ENCODE results near the gene NAV2.

NAV2 gene

DNA sequence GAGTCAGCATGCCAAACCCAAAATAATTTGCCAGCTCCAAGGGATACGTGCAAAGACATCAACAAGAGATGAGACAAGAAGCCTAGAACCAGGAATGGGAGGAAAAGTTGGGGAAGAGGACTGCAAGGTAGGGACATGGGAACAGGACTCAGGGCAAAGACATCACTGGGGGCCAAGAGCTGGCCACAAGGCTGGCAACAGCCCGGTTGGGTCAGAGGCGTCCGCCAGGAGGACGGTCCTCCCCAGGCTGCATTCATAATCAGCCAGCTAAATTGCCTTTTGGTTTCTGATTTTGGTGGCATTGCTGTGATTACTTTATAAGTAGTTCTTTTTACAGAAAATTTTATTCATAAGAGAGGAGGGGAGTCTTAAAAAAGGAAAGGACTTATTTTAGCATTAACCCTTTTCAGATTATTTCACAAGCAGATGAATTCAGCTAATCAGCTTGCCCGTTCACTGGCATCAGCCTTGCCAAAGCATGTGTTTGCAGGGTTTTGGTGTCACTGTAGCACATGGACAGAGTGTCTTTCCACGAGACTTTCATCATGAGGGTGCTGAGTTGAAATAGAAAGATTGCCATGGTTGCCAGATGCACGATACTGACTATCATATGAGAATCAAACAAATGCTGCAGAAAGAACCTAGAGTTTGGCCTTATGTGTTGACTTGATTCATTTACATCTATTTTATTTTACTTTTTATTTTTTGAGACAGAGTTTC lies 23.2 kb upstream of the NAV2 start:
- DNase-seq = no peak

DNA sequence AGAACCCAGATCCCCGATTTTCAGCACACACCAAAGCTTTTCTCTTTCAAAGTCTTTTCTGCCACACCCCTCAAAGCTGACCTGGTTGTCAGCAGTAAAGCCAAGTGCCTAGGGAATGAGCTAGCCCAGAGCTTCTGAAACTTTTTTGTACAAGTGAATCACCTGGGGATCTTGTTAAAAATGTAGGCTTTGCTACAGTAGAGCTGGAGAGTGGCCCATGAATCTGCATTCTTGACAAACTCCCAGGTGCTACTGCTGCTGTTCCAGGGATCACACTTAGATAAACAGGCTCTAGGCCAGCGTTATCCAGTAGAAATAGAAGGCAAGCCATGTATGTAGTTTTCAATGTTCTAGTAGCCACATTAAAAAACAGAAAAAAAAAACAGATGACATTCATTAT lies 21.8 kb upstream of the NAV2 start:
- no peak for DNase-seq

- DNase-seq = no peak
Observed at GRCh38 chr11:19691815-19692500, 20.7 kb upstream of the NAV2 start.

DNA sequence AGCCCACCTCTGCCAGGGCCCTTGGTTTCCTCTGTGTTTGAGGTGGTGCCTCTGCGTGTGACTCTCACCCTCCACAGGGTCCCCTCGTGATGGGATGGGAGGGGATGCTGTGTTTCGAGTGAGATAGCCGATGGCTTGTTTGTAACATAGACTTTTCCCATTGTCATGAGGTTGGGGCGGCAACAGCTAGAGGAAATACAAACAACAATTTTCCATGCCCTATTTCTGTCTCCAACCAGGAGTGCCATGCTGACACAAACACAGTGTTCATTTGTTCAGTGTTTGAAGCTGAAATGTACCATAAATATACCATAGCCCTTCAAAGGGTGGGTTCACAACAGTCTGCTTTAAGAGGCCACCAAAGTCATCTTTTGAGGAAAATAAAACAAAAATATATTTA lies 19.5 kb upstream of the NAV2 start:
- DNase-seq = no peak

- DNase-seq = no peak
Observed at GRCh38 chr11:19694796-19695345, 17.8 kb upstream of the NAV2 start.

- no peak for DNase-seq
Observed at GRCh38 chr11:19696073-19696472, 16.6 kb upstream of the NAV2 start.

DNA sequence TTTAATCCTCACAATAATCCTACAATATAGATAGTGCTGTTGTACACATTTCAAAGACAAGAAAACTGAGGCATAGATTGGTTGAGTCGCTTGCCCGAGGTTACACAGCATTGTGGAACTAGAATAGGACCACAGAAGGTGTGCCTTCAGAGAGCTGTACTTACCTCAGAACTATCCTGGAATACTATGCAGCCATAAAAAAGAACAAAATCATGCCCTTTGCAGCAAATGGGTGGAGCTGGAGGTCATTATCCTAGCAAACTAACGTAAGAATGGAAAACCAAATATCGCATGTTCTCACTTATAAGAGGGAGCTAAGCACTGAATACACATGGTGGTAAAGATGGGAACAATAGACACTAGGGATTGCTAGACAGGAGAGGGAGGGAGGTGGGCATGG lies 15.7 kb upstream of the NAV2 start:
- DNase-seq = no peak

DNA sequence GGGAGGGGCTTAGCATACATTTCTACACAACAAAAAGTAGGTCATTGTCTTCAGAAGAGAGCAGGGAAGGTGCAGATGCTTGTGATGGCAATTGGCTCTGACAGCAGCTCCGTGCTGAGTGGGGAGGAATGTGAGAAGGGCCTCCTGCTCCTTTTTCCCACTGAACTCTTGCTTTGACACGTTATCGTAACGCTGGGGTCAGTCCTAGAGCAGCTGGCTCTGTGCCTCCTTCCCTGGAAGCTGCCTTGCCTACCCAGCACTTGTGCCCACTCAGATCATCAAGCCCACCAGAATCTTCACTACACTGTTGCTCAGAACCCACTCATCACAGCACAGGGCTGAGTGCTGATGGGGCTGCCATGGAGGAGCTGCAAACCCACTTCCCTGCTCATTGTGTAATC lies 14.9 kb upstream of the NAV2 start:
- no peak for DNase-seq

GRCh38 chr11:19698493-19699292 lies 13.9 kb upstream of the NAV2 start:
- DNase-seq = no peak

GRCh38 chr11:19701421-19701820 lies 11.2 kb upstream of the NAV2 start:
- DNase-seq = no peak

DNA sequence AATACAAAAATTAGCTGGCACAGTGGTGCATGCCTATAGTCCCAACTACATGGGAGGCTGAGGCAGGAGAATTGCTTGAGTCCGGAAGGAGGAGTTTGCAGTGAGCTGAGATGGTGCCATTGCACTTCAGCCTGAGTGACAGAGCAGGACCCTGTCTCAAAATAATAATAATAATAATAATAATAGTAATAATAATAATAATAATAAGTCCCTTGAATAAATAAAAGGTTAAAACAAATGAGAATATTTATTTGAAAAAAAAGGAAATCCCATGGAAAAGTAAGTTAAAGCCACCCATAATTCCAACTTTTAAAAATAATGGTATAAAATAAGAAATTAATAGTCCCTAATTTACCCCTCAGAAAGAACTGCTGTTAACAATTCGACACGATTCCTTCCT lies 10.0 kb upstream of the NAV2 start:
- DNase-seq = no peak

GRCh38 chr11:19703211-19703610 lies 9.4 kb upstream of the NAV2 start:
- no peak for DNase-seq

DNA sequence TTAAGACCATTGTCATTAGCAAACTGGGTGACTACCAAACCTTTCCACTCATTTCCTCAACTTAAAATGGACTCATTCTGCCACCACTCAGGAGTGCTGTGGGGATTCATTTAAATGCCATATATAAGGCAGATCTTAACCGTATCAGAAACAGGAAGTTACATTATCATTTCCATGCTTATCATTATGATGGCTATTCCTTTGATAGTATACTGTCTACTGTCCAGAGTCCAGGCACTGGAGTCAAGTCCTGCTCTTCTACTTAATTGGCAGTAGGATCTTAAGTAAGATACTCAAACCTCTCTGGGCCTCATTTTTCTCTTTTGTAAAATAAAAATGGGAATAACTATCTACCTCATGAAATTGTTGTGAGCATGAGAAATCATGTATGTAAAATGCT lies 8.4 kb upstream of the NAV2 start:
- DNase-seq = no peak

DNA sequence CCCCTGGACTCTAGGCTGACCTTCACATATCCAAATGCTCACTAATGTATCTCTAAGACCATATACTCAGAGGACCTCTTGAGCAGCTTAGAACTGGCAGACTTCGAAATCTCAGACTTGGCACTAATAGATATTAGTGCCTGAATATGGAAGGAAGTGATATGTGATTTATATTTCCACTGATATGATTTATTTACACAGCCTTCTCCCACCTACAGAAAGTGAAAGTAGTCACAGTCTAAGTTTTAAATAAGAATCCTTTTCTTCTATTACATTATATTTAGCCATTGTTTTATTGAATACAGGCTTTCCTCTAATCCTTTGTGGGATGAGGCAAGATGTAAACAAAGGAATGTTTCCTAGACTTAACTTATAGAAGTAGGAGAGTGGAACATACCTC lies 6.7 kb upstream of the NAV2 start:
- no peak for DNase-seq

DNA sequence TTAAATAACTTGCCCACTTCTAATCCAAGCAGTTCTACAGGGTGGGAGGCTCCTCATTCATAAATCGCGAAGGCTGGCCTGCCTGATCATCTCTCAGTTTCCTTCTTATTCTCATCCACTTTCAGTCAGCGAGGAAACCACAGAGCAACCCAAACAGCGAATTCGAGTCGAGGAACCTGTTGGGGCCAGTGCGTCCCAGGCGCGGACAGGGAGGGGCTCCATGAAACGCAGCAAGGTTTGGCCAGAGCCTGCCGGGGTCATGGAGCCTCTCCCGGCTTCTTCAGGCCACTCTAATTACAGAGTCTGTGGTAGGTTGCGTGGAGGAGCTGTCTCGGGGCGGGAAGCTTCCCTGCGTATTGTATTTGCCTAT lies 741 bp upstream of the NAV2 start:
- peak; percentile 43 for DNase-seq

- DNase-seq = no peak
Observed at GRCh38 chr11:19713196-19714021, 772 bp downstream of the NAV2 start.

GRCh38 chr11:19714022-19714386 lies 1.4 kb downstream of the NAV2 start:
- no peak for DNase-seq

DNA sequence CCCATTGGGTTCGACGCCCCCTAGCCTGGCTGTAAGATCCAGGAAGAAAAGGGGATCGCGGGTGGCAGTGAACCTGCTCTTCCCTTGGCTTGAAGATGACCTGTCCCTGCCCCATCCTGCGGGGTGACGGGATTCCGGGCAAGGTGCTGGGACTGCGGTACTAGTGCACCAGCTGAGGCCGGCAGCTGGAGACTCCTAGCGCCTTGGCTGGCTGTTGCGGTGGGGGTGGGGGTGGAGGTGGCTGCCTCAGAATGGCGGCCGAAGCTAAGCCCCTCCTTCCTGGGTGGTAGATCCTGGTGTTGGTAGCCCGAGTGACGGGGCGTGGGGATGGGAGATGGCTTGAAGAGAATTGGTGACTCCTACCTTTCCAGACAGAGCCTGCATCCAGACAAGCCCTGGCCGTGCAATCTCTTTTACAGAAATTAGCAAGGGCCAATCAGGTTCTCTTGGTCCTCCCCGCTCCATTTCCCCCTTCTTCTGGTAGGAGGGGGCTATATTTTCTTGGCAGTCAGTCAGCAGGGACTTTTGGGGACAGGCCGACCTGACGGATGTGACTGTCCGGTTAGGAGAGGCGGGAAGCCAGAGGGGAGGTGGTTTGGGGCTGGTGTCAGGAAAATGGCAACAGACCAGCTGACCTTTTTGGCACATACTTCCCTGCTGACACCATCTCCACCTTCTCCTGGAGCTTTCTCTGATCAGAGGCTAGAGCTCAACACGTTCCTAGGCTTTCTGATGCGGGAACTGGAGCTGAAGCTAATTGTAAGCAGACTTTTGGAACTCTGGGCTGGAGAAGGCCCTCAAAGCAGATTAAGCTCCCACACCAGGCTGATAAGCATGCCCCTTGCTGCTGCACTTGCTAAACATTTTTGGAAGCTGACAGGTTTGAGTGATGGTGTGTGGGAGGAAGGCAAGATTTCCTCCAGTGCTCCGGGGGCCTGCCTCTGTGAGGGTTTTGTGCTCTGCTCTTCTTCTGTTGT lies 2.0 kb downstream of the NAV2 start:
- peak; percentile 63 for DNase-seq

- DNase-seq = no peak
Observed at GRCh38 chr11:19715373-19715772, 2.7 kb downstream of the NAV2 start.

- DNase-seq = no peak
Observed at GRCh38 chr11:19718051-19718450, 5.4 kb downstream of the NAV2 start.

DNA sequence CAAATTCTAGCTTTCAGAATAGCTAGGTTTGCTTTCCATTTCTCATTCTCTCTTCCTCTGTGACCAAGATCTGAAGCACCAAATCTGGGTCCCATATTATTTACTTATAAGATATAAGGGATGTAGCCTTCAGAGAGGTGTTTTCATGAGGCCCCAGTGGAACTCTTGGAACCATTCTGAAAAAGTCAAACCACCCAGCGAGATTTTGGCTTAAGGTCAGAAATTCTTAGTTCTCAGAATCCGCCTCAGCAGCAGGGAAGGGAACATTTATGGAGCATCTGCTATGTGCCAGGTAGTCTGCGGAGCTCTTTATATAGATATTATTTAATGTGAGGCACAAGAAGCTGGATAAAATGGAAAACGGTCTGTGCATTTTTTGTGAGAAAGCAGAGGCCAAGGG lies 6.3 kb downstream of the NAV2 start:
- no peak for DNase-seq

DNA sequence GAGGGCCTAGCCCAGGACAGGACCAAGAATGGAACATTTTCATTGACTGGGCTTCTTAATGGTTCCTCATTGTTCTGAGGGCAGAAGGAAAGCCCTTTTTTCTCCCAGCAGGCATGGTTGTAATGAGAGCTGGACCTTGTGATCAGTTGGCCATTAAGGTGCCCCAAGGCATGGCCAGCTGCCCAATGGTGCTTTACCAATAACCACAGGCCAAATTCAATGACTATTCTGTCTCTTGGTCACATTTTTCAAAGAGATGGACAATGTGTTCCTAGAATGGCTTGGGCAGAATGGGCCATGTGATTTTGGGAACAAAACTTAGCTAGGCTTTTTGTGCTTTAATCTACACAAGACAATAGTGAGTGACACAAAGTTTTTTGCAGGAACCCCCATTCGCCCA lies 7.3 kb downstream of the NAV2 start:
- peak; percentile 68 for DNase-seq

Data from midbrain (tissue), 1 donor.